Esophagus muscularis mucosa (tissue), 3 donors: ENCODE data around the gene THRB.

Experiments used
- CTCF ChIP-seq, 3 experiments: fragments of 200-600 bp in 2 of 3; fragments of 450-650 bp in 1 of 3; sonication (generic) in 2 of 3; IDR thresholded peaks; one replicate each; pipeline ENCODE4 v1.5.1; 2017 to 2019; ENCODE audit warnings: antibody characterized with exemption in 3 of 3, mild to moderate bottlenecking in 2 of 3, moderate library complexity in 1 of 3
- EP300 ChIP-seq: sonication (generic); formaldehyde crosslinking; IDR thresholded peaks from one replicate; pipeline ENCODE4 v1.6.1; 2017; ENCODE audit warnings: antibody characterized with exemption

GRCh38 chr3:24401811-24402185 is 92.9 kb downstream of the THRB start:
- TF ChIP-seq CTCF (IDR thresholded peaks at IDR 0.05): no peak
- TF ChIP-seq EP300: no peak
